Epithelial cell of prostate (primary cell): Measurements from ENCODE around the gene INSYN1.

Experiments used
- DNase-seq: peaks from one replicate; pipeline ENCODE4 v3.0.0-alpha.2; 2011; ENCODE audit warnings: low read depth, low spot score
- H3K27ac ChIP-seq: fragments of 450-650 bp; 2 replicates; pipeline ENCODE4 v1.5.1; 2017; ENCODE audit warnings: mild to moderate bottlenecking

INSYN1 gene

DNA sequence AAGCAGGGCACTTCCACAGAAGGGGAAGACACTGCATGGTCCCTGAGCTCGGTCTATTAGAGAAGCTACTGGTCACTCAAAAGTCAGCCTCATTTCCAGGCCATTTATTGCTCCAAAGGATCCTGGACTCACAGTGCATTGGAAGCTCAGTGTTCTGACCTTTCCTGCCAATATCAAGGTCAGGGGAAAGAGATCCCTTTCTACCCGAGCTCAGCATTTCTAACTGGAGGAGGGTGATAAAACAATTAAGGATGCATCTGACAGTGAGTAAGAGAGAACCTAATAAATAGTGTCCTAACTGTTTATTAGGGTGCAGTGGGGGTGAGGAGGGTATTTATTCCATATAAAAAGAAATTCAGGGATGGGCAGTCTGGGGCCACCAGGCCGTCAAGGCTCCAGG is 26.8 kb upstream of the INSYN1 start:
- no peak for DNase-seq
- no peak overlapping the region for H3K27ac ChIP-seq

GRCh38 chr15:73777741-73778140 is 24.6 kb upstream of the INSYN1 start:
- peak overlapping the region; percentile 66 for H3K27ac ChIP-seq
- DNase-seq = peak; percentile 95

GRCh38 chr15:73773428-73773827 is 20.3 kb upstream of the INSYN1 start:
- DNase-seq = no peak
- H3K27ac ChIP-seq = no peak overlapping the region

DNA sequence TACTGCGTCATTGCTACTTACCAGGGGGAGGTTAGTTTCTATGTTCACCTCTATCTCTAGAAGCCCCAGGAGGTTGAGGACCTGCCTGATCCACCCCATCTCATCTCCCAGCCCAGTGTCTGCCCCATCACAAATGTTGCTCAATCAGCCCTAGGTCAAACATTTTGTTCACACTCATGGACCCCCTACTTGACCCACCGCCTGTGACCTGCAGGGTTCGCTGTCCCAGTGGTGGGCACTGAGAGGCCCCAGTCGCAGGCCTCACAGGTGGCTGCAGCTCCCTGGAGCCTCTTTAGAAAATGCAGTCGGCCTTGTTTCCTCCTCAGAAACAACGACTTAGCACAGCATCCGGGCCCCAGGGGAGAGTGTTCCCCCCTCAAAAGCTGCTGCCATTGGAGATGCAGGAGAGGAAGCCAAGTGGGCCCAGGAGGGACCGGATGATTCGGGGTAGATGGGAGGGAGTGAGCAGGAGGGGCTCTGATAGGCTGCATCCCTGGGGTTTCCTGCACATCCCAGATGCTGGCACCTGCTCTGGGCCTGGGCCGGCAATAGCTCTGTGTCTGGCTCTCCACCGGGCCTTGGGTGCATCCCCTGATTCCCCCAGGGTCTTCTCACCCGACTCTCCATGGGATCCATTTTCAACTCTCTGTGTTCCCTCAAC is 18.4 kb upstream of the INSYN1 start:
- no peak for DNase-seq
- H3K27ac ChIP-seq = no peak overlapping the region

DNA sequence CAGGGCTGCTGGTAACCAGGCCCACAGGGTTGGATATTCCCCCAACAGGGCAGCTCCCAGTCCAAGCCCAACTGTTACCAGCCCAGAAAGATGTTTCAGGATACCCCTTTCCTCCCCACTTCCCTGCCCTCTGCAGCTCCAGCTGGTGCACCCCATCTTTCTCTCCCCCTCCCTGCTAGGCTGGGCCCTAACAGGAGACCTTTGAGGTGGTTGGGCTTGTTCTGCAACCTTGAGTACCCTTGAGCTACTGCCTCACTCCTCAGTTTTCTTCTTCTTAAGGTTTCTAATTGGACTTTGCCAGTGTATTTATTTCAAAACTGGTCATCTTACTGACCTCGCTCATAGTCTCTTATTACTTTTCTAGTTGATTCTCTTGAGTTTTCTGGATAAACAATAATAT is 16.9 kb upstream of the INSYN1 start:
- H3K27ac ChIP-seq = no peak overlapping the region
- DNase-seq = no peak

DNA sequence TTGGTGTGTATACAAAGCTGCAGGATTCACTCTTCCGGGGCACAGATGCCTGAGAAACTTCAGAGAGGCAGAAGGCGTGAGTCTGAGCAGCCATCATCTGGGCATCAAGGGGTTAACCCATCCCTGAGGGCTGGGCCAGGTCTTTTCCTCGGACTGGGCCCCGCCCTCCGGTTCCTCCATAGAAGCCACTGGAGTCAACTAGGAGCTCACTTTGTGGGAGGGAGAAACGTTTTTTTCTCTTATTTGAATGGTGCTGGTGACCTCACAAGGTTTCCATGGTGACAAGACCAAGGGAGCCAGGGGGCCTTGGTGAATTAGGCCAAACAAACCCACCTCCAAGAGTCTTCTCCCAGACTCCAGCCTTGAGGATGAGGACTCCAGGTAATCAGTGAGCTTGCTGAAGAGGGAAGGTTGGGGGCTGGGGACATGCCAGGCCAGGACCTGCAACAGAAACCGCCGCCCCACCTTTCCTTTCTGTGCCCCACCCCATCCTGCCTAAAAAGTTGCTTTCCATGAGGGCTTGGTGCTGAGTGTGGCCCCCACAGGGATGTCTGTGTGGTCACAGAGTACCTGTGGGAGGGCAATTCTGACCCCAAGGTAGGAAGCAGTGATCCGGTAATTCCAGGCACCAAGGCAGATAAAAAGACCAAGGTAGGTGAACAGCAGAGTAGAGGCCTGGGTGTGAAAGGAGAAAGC is 14.8 kb upstream of the INSYN1 start:
- H3K27ac ChIP-seq = no peak overlapping the region
- DNase-seq = no peak

DNA sequence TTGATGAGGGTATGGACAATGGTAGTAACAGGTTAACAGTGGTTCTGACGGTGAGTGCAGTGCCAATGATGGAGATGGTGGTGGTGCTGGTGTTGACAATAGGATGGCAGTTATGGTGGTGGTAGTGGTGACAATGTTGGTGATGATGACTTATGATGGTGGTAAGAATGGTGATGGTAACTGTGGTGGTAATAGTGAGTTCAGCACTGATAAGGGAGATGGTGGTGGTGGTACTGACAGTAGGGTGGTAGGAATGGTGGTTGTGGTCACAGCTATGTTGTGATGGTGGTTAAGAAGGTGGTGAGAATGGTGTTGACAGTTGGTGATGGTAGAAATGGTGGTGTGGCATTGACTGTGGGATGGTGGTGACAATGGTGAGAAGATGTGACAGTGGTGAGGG is 13.4 kb upstream of the INSYN1 start:
- DNase-seq = no peak
- no peak overlapping the region for H3K27ac ChIP-seq

DNA sequence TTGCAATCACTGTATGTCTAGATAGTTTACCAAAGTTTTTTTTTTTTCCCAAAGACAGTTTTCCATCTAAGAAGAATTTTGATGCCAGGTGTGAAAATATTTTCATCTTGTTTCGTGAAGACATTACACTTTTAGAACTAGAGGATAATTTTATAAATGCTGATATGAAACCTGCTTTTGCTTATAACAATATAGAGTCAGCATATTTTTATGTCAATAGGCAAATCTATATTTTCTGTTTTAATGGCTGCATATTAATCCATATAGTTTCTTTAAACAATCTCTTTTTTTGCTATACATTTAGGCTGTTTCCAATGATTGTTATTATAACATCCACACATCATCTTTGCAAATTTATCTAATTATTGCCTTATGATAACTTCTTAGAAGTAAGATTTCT is 12.6 kb upstream of the INSYN1 start:
- DNase-seq = no peak
- no peak overlapping the region for H3K27ac ChIP-seq

DNA sequence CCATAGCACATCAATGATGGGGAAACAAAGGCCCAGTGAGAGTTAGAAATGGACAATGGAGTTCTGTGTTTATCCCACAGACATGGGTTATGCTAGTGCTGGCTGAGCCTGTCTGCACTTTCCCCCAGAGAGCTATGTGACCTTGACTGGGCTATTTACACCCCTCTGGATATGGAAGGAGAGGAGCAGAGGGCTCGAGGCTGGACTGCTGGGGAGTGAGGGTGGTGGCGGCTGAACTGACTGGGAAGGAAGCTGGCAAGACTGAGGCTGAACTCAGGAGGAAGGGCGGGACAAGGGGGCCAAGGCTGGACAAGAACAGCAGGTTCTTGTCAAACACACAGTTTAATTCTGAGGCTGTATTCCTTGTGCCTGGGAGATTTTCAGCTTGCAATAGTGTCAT is 10.8 kb upstream of the INSYN1 start:
- no peak for DNase-seq
- H3K27ac ChIP-seq = no peak overlapping the region

DNA sequence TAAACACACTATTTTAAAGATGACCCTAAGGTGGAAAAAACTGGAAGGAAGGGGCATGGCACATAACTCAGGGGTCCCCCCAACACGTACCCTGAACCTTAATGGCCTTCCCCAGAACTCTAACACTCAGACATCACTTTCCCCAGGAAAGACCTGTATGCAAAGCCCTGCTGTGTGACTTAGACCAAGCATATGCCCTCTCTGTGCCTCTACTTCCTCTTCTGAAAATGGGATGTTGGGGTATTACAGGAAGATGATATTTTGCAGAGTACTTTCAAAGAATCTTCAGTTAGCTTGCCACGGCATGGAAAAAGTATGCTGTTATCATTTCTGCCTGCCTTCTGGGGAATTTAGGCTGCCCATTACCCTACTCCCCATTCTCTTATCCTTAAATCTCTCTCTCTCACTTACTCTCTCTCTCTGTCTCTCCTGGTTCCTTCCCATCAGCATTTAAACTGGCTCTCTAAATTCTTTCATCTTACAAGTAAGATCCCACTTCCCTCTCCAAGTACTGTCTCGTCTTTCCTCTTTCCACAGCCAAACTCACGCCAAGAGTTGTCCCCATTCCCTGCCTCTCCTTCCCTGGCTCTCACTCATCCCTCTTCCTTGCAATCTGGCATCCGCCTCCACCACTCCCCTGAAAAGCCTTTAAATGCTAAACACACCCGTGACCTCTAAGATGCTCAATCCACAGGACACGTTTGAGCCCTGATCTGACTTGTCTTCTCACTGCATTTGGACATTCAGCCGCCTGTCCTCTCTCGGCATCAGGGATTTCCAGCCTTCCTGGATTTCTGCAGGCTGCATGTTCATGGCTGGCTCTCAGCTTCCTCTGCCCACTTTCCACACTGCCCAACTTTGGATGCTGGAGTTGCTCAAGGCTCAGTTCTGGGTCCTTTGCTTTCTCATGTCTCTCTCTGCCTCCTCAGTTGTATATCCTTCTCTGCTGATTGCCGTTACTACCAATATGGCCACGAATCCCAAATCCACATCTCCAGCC is 7.5 kb upstream of the INSYN1 start:
- DNase-seq = no peak
- no peak overlapping the region for H3K27ac ChIP-seq

DNA sequence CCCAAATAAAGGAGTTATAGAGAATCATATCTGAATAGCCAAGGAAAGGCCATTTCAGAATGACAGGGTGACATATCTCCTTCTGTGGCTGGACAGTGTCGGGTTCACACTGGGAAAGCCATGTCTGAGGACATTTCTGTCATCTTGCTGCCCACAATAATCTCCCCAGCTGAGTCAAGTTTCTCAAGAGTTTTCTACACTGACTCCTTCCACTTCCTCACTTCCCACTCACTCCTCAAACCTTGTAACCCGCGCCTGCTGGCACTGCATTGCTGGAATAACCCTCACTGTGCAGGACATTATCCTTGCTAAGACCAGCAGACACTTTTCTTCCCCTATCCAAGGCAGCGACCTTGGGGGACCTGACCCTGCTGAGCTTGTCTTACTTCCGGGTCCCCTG is 5.3 kb upstream of the INSYN1 start:
- DNase-seq = no peak
- H3K27ac ChIP-seq = no peak overlapping the region

DNA sequence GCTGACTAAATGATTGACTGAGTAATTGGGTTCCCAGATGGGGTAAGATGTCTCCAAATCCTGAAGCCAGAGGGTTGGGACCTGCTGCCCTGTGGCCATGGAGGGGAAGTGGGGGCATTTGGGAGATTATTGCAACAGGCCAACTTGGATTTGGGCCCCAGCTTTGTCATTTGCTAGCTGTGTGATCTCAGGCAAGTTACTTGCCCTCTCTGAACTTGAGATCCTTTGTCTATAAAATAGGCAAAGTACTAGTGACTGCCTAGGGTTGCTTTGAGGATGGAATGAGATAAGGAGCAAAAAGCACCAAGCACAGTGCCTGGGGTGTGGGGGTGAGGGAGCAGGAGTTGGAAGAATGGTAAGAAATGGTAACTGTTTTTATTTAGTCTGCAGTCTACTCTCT is 4.4 kb upstream of the INSYN1 start:
- DNase-seq = no peak
- H3K27ac ChIP-seq = no peak overlapping the region

DNA sequence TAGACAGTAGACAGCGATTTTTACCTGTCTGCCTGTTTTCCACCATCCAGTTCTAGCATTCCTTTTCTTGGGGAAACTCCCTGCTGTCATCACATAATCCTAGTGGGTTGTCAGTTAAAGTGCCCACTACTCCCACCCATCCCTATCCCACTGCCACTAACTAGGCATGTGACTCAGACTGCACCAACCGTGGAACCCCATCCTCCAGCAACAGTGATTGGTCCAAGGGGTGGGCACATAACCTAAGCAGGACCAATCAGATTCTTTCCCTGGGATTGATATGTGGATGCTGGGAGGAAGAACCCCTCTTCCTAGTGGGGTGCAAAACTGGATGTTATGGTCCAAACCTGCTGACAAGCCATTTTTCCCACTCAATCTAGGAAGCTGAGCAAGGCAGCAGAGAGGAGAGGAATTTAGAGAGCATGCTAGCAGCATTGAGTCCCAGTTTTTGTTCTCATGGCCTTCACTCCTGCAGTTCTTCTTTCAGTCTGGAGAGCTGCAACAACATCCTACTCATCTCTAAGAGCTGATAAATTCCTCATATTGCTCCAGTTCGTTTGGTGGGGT is 3.9 kb upstream of the INSYN1 start:
- no peak for DNase-seq
- H3K27ac ChIP-seq = no peak overlapping the region

DNA sequence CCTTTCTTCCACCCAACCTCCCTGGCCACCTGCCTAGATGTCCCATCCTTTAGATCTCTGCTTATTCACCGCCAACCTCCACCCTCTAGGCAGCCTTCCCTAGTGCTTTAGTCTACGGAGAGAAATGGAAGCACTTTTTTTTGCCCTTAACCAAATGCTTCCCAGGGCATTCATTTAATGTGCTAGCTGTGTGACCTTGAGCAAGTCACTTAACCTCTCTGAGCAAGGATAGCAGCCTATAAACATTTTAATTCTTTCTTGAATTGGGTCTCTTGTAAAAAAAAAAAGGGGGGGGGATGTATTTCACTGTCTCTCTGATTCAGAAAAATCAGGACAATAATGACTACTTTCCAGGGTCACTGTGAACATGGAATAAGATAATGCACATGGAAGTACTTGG is 3.2 kb upstream of the INSYN1 start:
- no peak for DNase-seq

GRCh38 chr15:73755946-73756345 is 2.8 kb upstream of the INSYN1 start:
- H3K27ac ChIP-seq = no peak overlapping the region
- no peak for DNase-seq

More for the DNA sequence above, 3.2 kb upstream of the INSYN1 start:
- H3K27ac ChIP-seq = no peak overlapping the region

- DNase-seq = no peak
- no peak overlapping the region for H3K27ac ChIP-seq
These were observed 2.3 kb upstream of the INSYN1 start for GRCh38 chr15:73755481-73755880.

DNA sequence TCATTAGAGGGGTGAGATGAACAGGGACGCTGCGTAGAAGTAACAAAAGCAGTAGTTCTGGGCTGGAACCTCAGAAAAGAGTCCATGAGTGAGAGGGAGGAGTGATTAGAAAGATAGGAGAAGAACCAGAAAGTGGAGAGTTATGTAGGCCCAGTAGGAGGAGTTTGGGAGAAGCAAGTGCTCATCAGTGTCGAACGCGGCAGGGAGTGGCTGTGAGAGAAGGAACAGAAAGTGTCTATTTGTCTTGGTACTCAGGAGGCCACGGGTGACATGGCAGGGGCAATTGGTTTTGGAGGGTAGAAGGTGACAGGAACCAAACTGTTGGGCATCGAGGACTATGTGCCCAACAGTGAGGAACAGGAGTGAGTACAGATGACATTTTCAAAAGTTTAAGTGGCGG is 1.3 kb upstream of the INSYN1 start:
- DNase-seq = no peak
- H3K27ac ChIP-seq = no peak overlapping the region

DNA sequence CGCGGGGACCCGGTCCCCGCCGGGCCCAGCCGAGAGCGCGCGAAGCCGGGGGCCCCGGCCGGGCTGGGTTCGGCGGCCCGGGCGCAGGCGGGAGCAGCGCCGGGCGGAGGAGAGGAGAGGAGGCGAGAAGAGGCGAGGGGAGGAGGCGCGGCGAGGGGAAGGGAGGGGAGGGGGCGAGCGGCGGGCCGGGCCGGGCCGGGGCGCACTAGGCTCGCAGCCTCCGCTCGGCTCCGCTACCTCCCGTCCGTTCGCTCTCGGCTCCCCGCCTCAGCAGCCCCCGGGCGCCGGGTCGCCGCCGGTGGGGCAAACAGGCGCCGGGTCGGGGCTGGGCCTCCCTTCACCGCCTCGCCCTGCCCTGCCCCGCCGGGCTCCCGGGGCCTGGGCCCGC is 351 bp downstream of the INSYN1 start:
- no peak overlapping the region for H3K27ac ChIP-seq
- DNase-seq = no peak

DNA sequence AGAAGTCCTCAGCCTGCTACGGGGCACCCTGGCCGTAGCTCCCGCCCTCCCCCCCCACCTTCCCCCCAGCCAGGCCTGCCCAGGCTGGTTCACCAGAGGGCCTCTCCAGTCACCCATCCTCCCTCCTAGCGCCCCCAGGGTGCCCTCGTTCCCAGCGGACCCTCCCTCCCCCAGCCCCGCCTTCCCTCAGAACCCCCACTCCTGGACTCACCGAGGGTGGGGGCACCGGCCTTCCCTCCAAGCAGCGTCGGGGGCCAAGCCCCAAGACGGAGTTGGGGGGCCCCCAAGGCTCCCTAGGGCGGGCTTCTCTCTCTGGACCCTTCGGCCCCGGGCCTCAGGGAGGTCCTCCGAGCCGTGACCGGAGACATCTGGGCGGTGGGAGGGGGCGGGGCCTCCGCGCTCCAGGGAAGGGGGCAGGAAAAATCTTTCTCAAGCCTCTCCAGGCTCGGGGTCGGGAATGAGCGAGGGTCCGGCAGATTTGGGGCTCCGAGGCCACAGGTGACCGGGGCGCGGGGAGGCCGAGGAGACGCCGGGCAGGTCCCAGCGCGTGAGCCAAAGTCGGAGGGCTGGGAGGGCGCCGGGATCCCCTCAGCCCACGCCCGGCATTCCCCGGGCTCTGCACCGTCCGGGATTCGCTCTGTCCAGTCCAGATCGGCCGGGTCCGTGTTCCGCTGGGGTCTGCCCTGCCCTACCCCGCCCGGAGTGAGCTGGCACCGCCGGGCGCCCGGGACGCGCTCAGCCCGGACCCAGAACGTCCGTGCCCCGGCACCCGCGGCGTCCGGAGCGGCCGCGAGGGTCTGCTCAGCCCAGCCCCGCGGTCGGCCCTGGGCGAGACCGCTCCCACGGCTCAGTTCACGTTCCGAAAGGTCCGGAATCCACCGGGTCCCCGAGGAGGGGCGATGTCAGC is 999 bp downstream of the INSYN1 start:
- H3K27ac ChIP-seq = no peak overlapping the region
- no peak for DNase-seq

DNA sequence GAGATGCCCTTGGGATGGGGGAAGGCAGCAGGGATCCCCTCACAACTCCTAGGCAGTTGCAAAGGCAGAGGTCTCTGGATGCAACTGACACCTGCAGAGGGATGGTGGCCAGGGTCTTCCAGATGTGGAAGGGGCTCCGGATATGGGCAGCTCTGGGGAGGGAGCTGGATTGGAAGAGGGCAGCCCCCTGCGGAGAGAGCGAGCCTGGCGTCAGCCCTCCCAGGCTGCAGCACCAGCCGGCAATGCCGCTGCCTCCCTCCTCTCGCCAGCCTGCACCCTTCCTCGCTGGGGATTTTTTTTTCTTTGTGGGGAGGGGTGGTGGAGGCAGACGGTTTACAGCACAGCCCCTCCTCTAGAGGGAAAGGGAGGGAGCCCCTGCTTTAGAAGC is 1.6 kb downstream of the INSYN1 start:
- no peak overlapping the region for H3K27ac ChIP-seq
- DNase-seq = no peak
